Measurements from ENCODE around the gene WFS1.

Gene WFS1

GRCh38 chr4:6256141-6256540, 13.5 kb upstream of the WFS1 start:
- Histone ChIP-seq H2AK5ac (ENCODE audit: low read length) (no peak overlapping the region), H3K23ac (ENCODE audit: low read length) (no peak overlapping the region), H3K18ac (ENCODE audit: low read length) (no peak overlapping the region), H3K4ac (ENCODE audit: low read depth, low read length) (no peak overlapping the region), H3K4me2 (ENCODE audit: low read length) (no peak overlapping the region), H4K8ac (ENCODE audit: low read depth, low read length) (no peak overlapping the region), H2BK15ac (replicated peaks; ENCODE audit: low read depth) (no peak overlapping the region), H2BK5ac (ENCODE audit: low read length) (no peak overlapping the region), H3K27me3 (ENCODE audit: insufficient read depth, low read length, poor library complexity) (no peaks in the 10 kb centered on the region), H3K27ac (ENCODE audit: low read depth, low read length) (no peak overlapping the region), H3K36me3 (ENCODE audit: control insufficient read depth, insufficient read depth, low read length) (no peaks in the 10 kb centered on the region), H3K56ac (ENCODE audit: low read length) (no peak overlapping the region), H3K9ac (ENCODE audit: low read length) (no peak overlapping the region), H3K4me1 (ENCODE audit: control insufficient read depth, low read depth, low read length) (no peaks in the 10 kb centered on the region), H4K5ac (ENCODE audit: low read length) (no peak overlapping the region), H2BK120ac (ENCODE audit: low read depth, low read length) (no peak overlapping the region), H3K79me1 (ENCODE audit: low read length) (no peaks in the 10 kb centered on the region), H3K4me3 (ENCODE audit: low read length) (no peak overlapping the region), H3K79me2 (ENCODE audit: control insufficient read depth, insufficient read depth, low read length) (no peaks in the 10 kb centered on the region)
- no peak for DNase-seq
- WGBS (ENCODE audit: extremely low coverage, insufficient coverage, low lambda C conversion rate), result no CpG with 5 or more reads among the region's 9 CpGs

- no peaks in the 10 kb centered on the region for H3K4me1 ChIP-seq (ENCODE audit: control insufficient read depth, low read depth, low read length)
- no peak overlapping the region for H3K4me3 ChIP-seq (ENCODE audit: low read length)
- H3K79me1 ChIP-seq (ENCODE audit: low read length), result no peaks in the 10 kb centered on the region
- no peak overlapping the region for H3K27ac ChIP-seq (ENCODE audit: low read depth, low read length)
- no peak overlapping the region for H4K8ac ChIP-seq (ENCODE audit: low read depth, low read length)
- H2BK5ac ChIP-seq (ENCODE audit: low read length), result no peak overlapping the region
- H2BK15ac ChIP-seq (replicated peaks; ENCODE audit: low read depth), result no peak overlapping the region
- peak overlapping the region; percentile 44 for H3K9ac ChIP-seq (ENCODE audit: low read length)
- DNase-seq, result peak; percentile 69
- peak overlapping the region; percentile 91 for H3K56ac ChIP-seq (ENCODE audit: low read length)
- H3K27me3 ChIP-seq (ENCODE audit: insufficient read depth, low read length, poor library complexity), result no peaks in the 10 kb centered on the region
- H2AK5ac ChIP-seq (ENCODE audit: low read length), result no peak overlapping the region
- H3K79me2 ChIP-seq (ENCODE audit: control insufficient read depth, insufficient read depth, low read length), result no peaks in the 10 kb centered on the region
- H2BK120ac ChIP-seq (ENCODE audit: low read depth, low read length), result no peak overlapping the region
- H3K4me2 ChIP-seq (ENCODE audit: low read length), result peak overlapping the region; percentile 6
- no peaks in the 10 kb centered on the region for H3K36me3 ChIP-seq (ENCODE audit: control insufficient read depth, insufficient read depth, low read length)
- WGBS (ENCODE audit: extremely low coverage, insufficient coverage, low lambda C conversion rate), result no CpG with 5 or more reads among the region's 18 CpGs
- H3K4ac ChIP-seq (ENCODE audit: low read depth, low read length), result no peak overlapping the region
- H3K23ac ChIP-seq (ENCODE audit: low read length), result peak overlapping the region; percentile 56
- no peak overlapping the region for H4K5ac ChIP-seq (ENCODE audit: low read length)
- H3K18ac ChIP-seq (ENCODE audit: low read length), result no peak overlapping the region
These were observed 12.2 kb upstream of the WFS1 start for GRCh38 chr4:6257247-6258025.

GRCh38 chr4:6258026-6258360, 11.7 kb upstream of the WFS1 start:
- no peak overlapping the region for H2AK5ac ChIP-seq (ENCODE audit: low read length)
- H4K8ac ChIP-seq (ENCODE audit: low read depth, low read length), result no peak overlapping the region
- H3K18ac ChIP-seq (ENCODE audit: low read length), result no peak overlapping the region
- H3K9ac ChIP-seq (ENCODE audit: low read length), result no peak overlapping the region
- H3K27ac ChIP-seq (ENCODE audit: low read depth, low read length), result no peak overlapping the region
- no peak overlapping the region for H3K4me2 ChIP-seq (ENCODE audit: low read length)
- H3K36me3 ChIP-seq (ENCODE audit: control insufficient read depth, insufficient read depth, low read length), result no peaks in the 10 kb centered on the region
- DNase-seq, result no peak
- no peaks in the 10 kb centered on the region for H3K79me2 ChIP-seq (ENCODE audit: control insufficient read depth, insufficient read depth, low read length)
- H3K4ac ChIP-seq (ENCODE audit: low read depth, low read length), result no peak overlapping the region
- no peak overlapping the region for H2BK15ac ChIP-seq (replicated peaks; ENCODE audit: low read depth)
- H3K23ac ChIP-seq (ENCODE audit: low read length), result no peak overlapping the region
- no peaks in the 10 kb centered on the region for H3K79me1 ChIP-seq (ENCODE audit: low read length)
- no peaks in the 10 kb centered on the region for H3K4me1 ChIP-seq (ENCODE audit: control insufficient read depth, low read depth, low read length)
- H2BK5ac ChIP-seq (ENCODE audit: low read length), result no peak overlapping the region
- H2BK120ac ChIP-seq (ENCODE audit: low read depth, low read length), result no peak overlapping the region
- WGBS (ENCODE audit: extremely low coverage, insufficient coverage, low lambda C conversion rate), result no CpG with 5 or more reads among the region's 5 CpGs
- H3K56ac ChIP-seq (ENCODE audit: low read length), result no peak overlapping the region
- no peaks in the 10 kb centered on the region for H3K27me3 ChIP-seq (ENCODE audit: insufficient read depth, low read length, poor library complexity)
- H4K5ac ChIP-seq (ENCODE audit: low read length), result no peak overlapping the region
- H3K4me3 ChIP-seq (ENCODE audit: low read length), result no peak overlapping the region

GRCh38 chr4:6258741-6259140, 10.9 kb upstream of the WFS1 start:
- Histone ChIP-seq H2BK120ac (ENCODE audit: low read depth, low read length) (no peak overlapping the region), H3K23ac (ENCODE audit: low read length) (no peak overlapping the region), H3K79me2 (ENCODE audit: control insufficient read depth, insufficient read depth, low read length) (no peaks in the 10 kb centered on the region), H3K18ac (ENCODE audit: low read length) (no peak overlapping the region), H3K4me2 (ENCODE audit: low read length) (no peak overlapping the region), H2AK5ac (ENCODE audit: low read length) (no peak overlapping the region), H2BK5ac (ENCODE audit: low read length) (no peak overlapping the region), H2BK15ac (replicated peaks; ENCODE audit: low read depth) (no peak overlapping the region), H3K27ac (ENCODE audit: low read depth, low read length) (no peak overlapping the region), H3K4ac (ENCODE audit: low read depth, low read length) (no peak overlapping the region), H3K27me3 (ENCODE audit: insufficient read depth, low read length, poor library complexity) (no peaks in the 10 kb centered on the region), H4K5ac (ENCODE audit: low read length) (no peak overlapping the region), H3K9ac (ENCODE audit: low read length) (no peak overlapping the region), H3K56ac (ENCODE audit: low read length) (no peak overlapping the region), H3K4me3 (ENCODE audit: low read length) (no peak overlapping the region), H3K4me1 (ENCODE audit: control insufficient read depth, low read depth, low read length) (no peaks in the 10 kb centered on the region), H4K8ac (ENCODE audit: low read depth, low read length) (no peak overlapping the region), H3K79me1 (ENCODE audit: low read length) (no peaks in the 10 kb centered on the region), H3K36me3 (ENCODE audit: control insufficient read depth, insufficient read depth, low read length) (no peaks in the 10 kb centered on the region)
- no CpG with 5 or more reads among the region's 4 CpGs for WGBS (ENCODE audit: extremely low coverage, insufficient coverage, low lambda C conversion rate)
- no peak for DNase-seq

- no peak overlapping the region for H2BK5ac ChIP-seq (ENCODE audit: low read length)
- no peak overlapping the region for H3K27ac ChIP-seq (ENCODE audit: low read depth, low read length)
These were observed 9.8 kb upstream of the WFS1 start for GRCh38 chr4:6259886-6260285.

GRCh38 chr4:6262176-6262575, 7.5 kb upstream of the WFS1 start:
- Histone ChIP-seq H4K8ac (ENCODE audit: low read depth, low read length) (no peak overlapping the region), H2BK120ac (ENCODE audit: low read depth, low read length) (no peak overlapping the region), H3K4ac (ENCODE audit: low read depth, low read length) (no peak overlapping the region), H3K56ac (ENCODE audit: low read length) (no peak overlapping the region), H3K79me1 (ENCODE audit: low read length) (no peaks in the 10 kb centered on the region), H3K36me3 (ENCODE audit: control insufficient read depth, insufficient read depth, low read length) (no peaks in the 10 kb centered on the region), H3K27ac (ENCODE audit: low read depth, low read length) (no peak overlapping the region), H3K23ac (ENCODE audit: low read length) (no peak overlapping the region), H3K27me3 (ENCODE audit: insufficient read depth, low read length, poor library complexity) (no peaks in the 10 kb centered on the region), H3K4me3 (ENCODE audit: low read length) (no peak overlapping the region), H3K4me2 (ENCODE audit: low read length) (no peak overlapping the region), H2BK15ac (replicated peaks; ENCODE audit: low read depth) (no peak overlapping the region), H3K4me1 (ENCODE audit: control insufficient read depth, low read depth, low read length) (no peaks in the 10 kb centered on the region), H2BK5ac (ENCODE audit: low read length) (no peak overlapping the region), H3K18ac (ENCODE audit: low read length) (no peak overlapping the region), H3K79me2 (ENCODE audit: control insufficient read depth, insufficient read depth, low read length) (no peaks in the 10 kb centered on the region), H3K9ac (ENCODE audit: low read length) (no peak overlapping the region), H4K5ac (ENCODE audit: low read length) (no peak overlapping the region), H2AK5ac (ENCODE audit: low read length) (no peak overlapping the region)
- DNase-seq, result no peak
- no CpG with 5 or more reads among the region's 12 CpGs for WGBS (ENCODE audit: extremely low coverage, insufficient coverage, low lambda C conversion rate)

More at GRCh38 chr4:6259886-6260285, 9.8 kb upstream of the WFS1 start:
- no peaks in the 10 kb centered on the region for H3K79me1 ChIP-seq (ENCODE audit: low read length)
- no peak overlapping the region for H3K56ac ChIP-seq (ENCODE audit: low read length)
- no peak for DNase-seq
- no peaks in the 10 kb centered on the region for H3K27me3 ChIP-seq (ENCODE audit: insufficient read depth, low read length, poor library complexity)
- H3K18ac ChIP-seq (ENCODE audit: low read length), result no peak overlapping the region
- H3K9ac ChIP-seq (ENCODE audit: low read length), result no peak overlapping the region
- no peaks in the 10 kb centered on the region for H3K36me3 ChIP-seq (ENCODE audit: control insufficient read depth, insufficient read depth, low read length)
- H3K4me1 ChIP-seq (ENCODE audit: control insufficient read depth, low read depth, low read length), result no peaks in the 10 kb centered on the region
- no peaks in the 10 kb centered on the region for H3K79me2 ChIP-seq (ENCODE audit: control insufficient read depth, insufficient read depth, low read length)
- H2BK120ac ChIP-seq (ENCODE audit: low read depth, low read length), result no peak overlapping the region
- H3K23ac ChIP-seq (ENCODE audit: low read length), result no peak overlapping the region
- no peak overlapping the region for H3K4me2 ChIP-seq (ENCODE audit: low read length)
- H4K8ac ChIP-seq (ENCODE audit: low read depth, low read length), result no peak overlapping the region
- WGBS (ENCODE audit: extremely low coverage, insufficient coverage, low lambda C conversion rate), result no CpG with 5 or more reads among the region's 8 CpGs
- no peak overlapping the region for H2BK15ac ChIP-seq (replicated peaks; ENCODE audit: low read depth)
- no peak overlapping the region for H3K4ac ChIP-seq (ENCODE audit: low read depth, low read length)
- no peak overlapping the region for H4K5ac ChIP-seq (ENCODE audit: low read length)
- H3K4me3 ChIP-seq (ENCODE audit: low read length), result no peak overlapping the region
- no peak overlapping the region for H2AK5ac ChIP-seq (ENCODE audit: low read length)
